HL-60 (cell line): ENCODE data around the gene TNNC1.

Source experiments
- DNase-seq, 2 experiments: peaks; one replicate each; pipeline ENCODE4 v3.0.0-alpha.2; 2010 to 2020; ENCODE audit warnings: low read depth in 1 of 2, low spot score in 1 of 2
- H3K27ac ChIP-seq: fragments of 250-450 bp; sonication (Bioruptor Pico); replicated peaks from 2 replicates; pipeline ENCODE4 v1.5.1; 2020; ENCODE audit warnings: mild to moderate bottlenecking, moderate library complexity
- H3K27me3 ChIP-seq: fragments of 250-450 bp; sonication (Bioruptor Pico); 2 replicates; pipeline ENCODE4 v1.5.1; 2021; ENCODE audit warnings: mild to moderate bottlenecking, moderate library complexity; ENCODE audit not compliant: insufficient read depth, poor library complexity, severe bottlenecking
- H3K4me3 ChIP-seq: replicated peaks from 2 replicates; pipeline ENCODE4 v1.5.1; 2011; ENCODE audit warnings: mild to moderate bottlenecking, control low read depth, low read length; ENCODE audit not compliant: insufficient read depth
- CTCF ChIP-seq: IDR thresholded peaks from one replicate; pipeline ENCODE4 v1.5.1; 2011; ENCODE audit warnings: low read length, control low read depth, inconsistent platforms; ENCODE audit not compliant: insufficient read depth
- GABPA ChIP-seq: IDR thresholded peaks from 2 replicates; pipeline ENCODE4 v1.6.1; 2012; ENCODE audit warnings: low read depth
- POLR2AphosphoS5 ChIP-seq: IDR thresholded peaks from 2 replicates; pipeline ENCODE4 v1.6.1; 2012; ENCODE audit warnings: low read depth
- REST ChIP-seq: IDR thresholded peaks from 2 replicates; pipeline ENCODE4 v1.6.1; 2012; ENCODE audit warnings: low read depth; ENCODE audit not compliant: insufficient replicate concordance
- SPI1 ChIP-seq: IDR thresholded peaks from 2 replicates; pipeline ENCODE4 v1.6.1; 2012; ENCODE audit warnings: low read depth, mild to moderate bottlenecking, borderline replicate concordance

TNNC1 gene

GRCh38 chr3:52442409-52443267 lies 11.2 kb downstream of the TNNC1 start:
- Histone ChIP-seq H3K27ac (no peak overlapping the region), H3K27me3 (no peaks in the 10 kb centered on the region)
- no peak for TF ChIP-seq REST
- TF ChIP-seq POLR2AphosphoS5 = no peak

GRCh38 chr3:52441772-52442332 lies 12.0 kb downstream of the TNNC1 start:
- TF ChIP-seq POLR2AphosphoS5 = no peak
- no peak for TF ChIP-seq REST
- TF ChIP-seq CTCF = no peak
- no peak for TF ChIP-seq SPI1
- TF ChIP-seq GABPA = no peak
- Histone ChIP-seq H3K4me3 (no peak overlapping the region), H3K27me3 (no peaks in the 10 kb centered on the region), H3K27ac (no peak overlapping the region)
- no peak for DNase-seq

More at GRCh38 chr3:52442409-52443267, 11.2 kb downstream of the TNNC1 start:
- H3K4me3 ChIP-seq = no peak overlapping the region
- DNase-seq = no peak

- DNase-seq = no peak
- no peak for TF ChIP-seq CTCF
- no peak for TF ChIP-seq GABPA
- no peak for TF ChIP-seq POLR2AphosphoS5
- no peak for TF ChIP-seq REST
- no peak for TF ChIP-seq SPI1
- Histone ChIP-seq H3K27ac (no peak overlapping the region), H3K4me3 (no peak overlapping the region), H3K27me3 (no peaks in the 10 kb centered on the region)
These were observed 12.6 kb downstream of the TNNC1 start for GRCh38 chr3:52441091-52441771.
